Heart right ventricle (tissue), 16 donors: Measurements from ENCODE around the gene CCT6A. TPM values are rescaled to one million over a fixed set of nuclear protein-coding genes. Genes with fewer than 3 reads are reported as not detected.
"Not testable (repeated sequence)": the region's sequence is repeated elsewhere in the genome, so short reads cannot be mapped to it uniquely, and the experiment has no call there.

Source experiments
- ATAC-seq, 8 donors: fragments of 200-7000 bp; cut with Tn5 transposase; one replicate each; pipeline ENCODE4 v1.9.1; 2020; ENCODE audit warnings: mild to moderate bottlenecking in 8 of 8, moderate library complexity in 8 of 8, moderate number of reproducible peaks in 1 of 8
- DNase-seq, 2 donors: peaks; one replicate each; pipeline ENCODE4 v3.0.0-alpha.2; 2020
- H3K27ac ChIP-seq, 10 donors: fragments of 200-600 bp; sonication (generic) in 2 of 10; one replicate each; pipeline versions ENCODE4 v1.5.0 to v1.8.0; 2020 to 2022; ENCODE audit warnings: mild to moderate bottlenecking in 3 of 10
- H3K27me3 ChIP-seq, 7 donors: fragments of 200-600 bp; one replicate each; pipeline ENCODE4 v1.8.0; 2021 to 2022; ENCODE audit warnings: mild to moderate bottlenecking in 2 of 7
- H3K36me3 ChIP-seq, 9 donors: fragments of 200-600 bp; sonication (generic) in 1 of 9; one replicate each; pipeline versions ENCODE4 v1.5.0 to v1.8.0; 2020 to 2022; ENCODE audit warnings: mild to moderate bottlenecking in 2 of 9
- H3K4me1 ChIP-seq, 9 donors: fragments of 200-600 bp; sonication (generic) in 1 of 9; one replicate each; pipeline versions ENCODE4 v1.5.0 to v1.8.0; 2020 to 2022; ENCODE audit warnings: mild to moderate bottlenecking in 4 of 9
- H3K4me3 ChIP-seq, 10 donors: fragments of 200-600 bp; sonication (generic) in 2 of 10; one replicate each; pipeline versions ENCODE4 v1.5.0 to v1.8.0; 2020 to 2022; ENCODE audit warnings: mild to moderate bottlenecking in 7 of 10, moderate library complexity in 2 of 10
- H3K9me3 ChIP-seq, 11 donors: fragments of 200-600 bp in 10 of 11; sonication (generic) in 2 of 11; one replicate each; pipeline versions ENCODE4 v1.5.0 to v1.8.0; 2013 to 2022; ENCODE audit warnings: mild to moderate bottlenecking in 2 of 11, control low read depth in 1 of 11, moderate library complexity in 1 of 11
- CTCF ChIP-seq, 9 donors: fragments of 200-600 bp; sonication (generic) in 2 of 9; IDR thresholded peaks; one replicate each; pipeline versions ENCODE4 v1.5.0 to v1.8.0; 2021 to 2022; ENCODE audit warnings: antibody characterized with exemption in 9 of 9, mild to moderate bottlenecking in 5 of 9, moderate library complexity in 1 of 9
- WGBS, 2 donors: extraction: QIAGEN DNeasy Blood & Tissue Kit; methylation state at CpG; one replicate each; pipeline ENCODE4 v1.1.7; 2013; ENCODE audit warnings: inconsistent platforms in 1 of 2; 5-methylcytosine and 5-hydroxymethylcytosine counted together
- intact Hi-C, 10 donors: fragments of 100-400 bp; cut with DNase I; formaldehyde crosslinking; loops; one replicate each; pipeline versions ENCODE4 v1.11.1 to v1.14.2; 2022
- polyA plus RNA-seq, 2 donors: library from polyadenylated mRNA; stranded (reverse); fragments of 200-250 nt; gene quantifications; one replicate each; pipeline ENCODE4 v1.2.3, GENCODE V29; 2013
- total RNA-seq, 10 donors: library from RNA; stranded (reverse); fragmentation: NEBNext Ultra II Directional in 3 of 10; extraction: Animal tissue kit (Norgen Biotek cat#: 25700) in 3 of 10; gene quantifications; one replicate each; pipeline versions ENCODE4 v1.2.1 to v1.2.4, GENCODE V29; 2021 to 2023
- donor health status: Arrhythmogenic right ventricular cardiomyopathy.
- donor health status: ischemic (EF 13 %, LVEDD 7.1; RV severe dilation, severe dysfunction).
- donor health status: healthy with polysubstance abuse.
- donor health status: DM: no; HTN: yes; CAD: no.
- donor health status: DM: no; HTN: no; CAD: no.
- donor health status: ischemic (EF 25% LVEDD 6.9; RV normal size, moderate dysfunction).
- donor health status: ischemic (EF 25% LVEDD 5.7; RV mildly dilated, moderate dysfunction).
- donor health status: healthy.
- donor health status: DM: yes; HTN: yes; CAD: no.
- donor health status: Ischemic cardiomyopathy.
- donor health status: ischemic (EF 35%, LVEDD 5.7; RV mildly dilated, moderate dysfunction).
- donor health status: nonischemic (EF 11% LVEDD 7.7; RV severe dilation, severe dysfunction).
- donor health status: DM: yes; HTN: yes; CAD: no.
- donor health status: PGD.
- donor health status: ischemic (EF 29% LVEDD 5.4; RV normal size, mild dysfunction).
- donor health status: nonischemic (EF 23%, LVEDD 6.1; RV moderate dilation, normal function).

Gene CCT6A
- total and polyA plus RNA-seq, 12 donors, result 53.5 to 155 (median 69.9) TPM

DNA sequence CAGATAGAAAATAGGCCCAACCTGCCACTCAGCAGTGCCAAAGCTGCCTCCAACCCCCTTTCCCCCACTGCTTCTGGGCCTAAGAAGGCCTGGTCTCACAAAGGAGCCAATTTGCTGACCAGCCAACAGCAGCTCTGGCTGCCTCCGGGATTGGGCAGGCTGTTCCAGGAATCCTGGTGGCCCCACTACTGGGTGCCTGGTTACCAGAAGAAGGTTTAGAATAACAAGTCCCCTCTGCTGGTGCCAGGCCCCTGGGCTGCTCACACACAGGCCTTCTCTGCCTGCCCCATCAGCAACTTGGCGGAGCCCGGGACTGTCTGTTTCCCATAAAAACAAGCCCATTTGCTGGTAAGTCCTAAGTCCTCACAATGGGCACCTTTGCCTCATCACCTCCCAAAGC, 40.0 kb downstream of the CCT6A start:
- intact Hi-C loops, result loop anchor here in 1 of 10 donors (1.0 kb wide), 1 partner anchor 12 kb away; no protein-coding TSS in a partner anchor
- TF ChIP-seq CTCF (IDR thresholded peaks at IDR 0.05), result no peak
- 51 to 63% methylated on average over 3 of the region's 3 CpGs for WGBS, 2 donors
- H3K27me3 ChIP-seq, result no peaks in the 10 kb centered on the region
- H3K27ac ChIP-seq, result peak overlapping the region; percentile 74 to 92 (median 84)
- H3K36me3 ChIP-seq, result peaks cover 0 to 30% (median 12%) of the 10 kb centered on the region in 9 donors
- H3K4me1 ChIP-seq, result peaks cover 3 to 33% (median 25%) of the 10 kb centered on the region in 9 donors
- H3K9me3 ChIP-seq, result no peaks in the 10 kb centered on the region
- H3K4me3 ChIP-seq, result peak overlapping the region in 8 of 10 donors; percentile 25 to 49 (median 42)
- ATAC-seq (peak; percentile 78 to 95 (median 90)), DNase-seq (peak; percentile 70 to 78)

GRCh38 chr7:56092388-56092787, 40.8 kb downstream of the CCT6A start:
- Histone ChIP-seq H3K36me3 (peaks cover 0 to 22% (median 8%) of the 10 kb centered on the region in 9 donors), H3K27ac (peak overlapping the region; percentile 74 to 92 (median 84)), H3K4me3 (peak overlapping the region in 9 of 10 donors; percentile 25 to 49 (median 42)), H3K4me1 (peaks cover 3 to 35% (median 25%) of the 10 kb centered on the region in 9 donors)
- intact Hi-C loops, DNase-seq, H3K9me3 ChIP-seq, H3K27me3 ChIP-seq: not testable (repeated sequence)
- 22 to 24% methylated on average over 6 of the region's 6 CpGs for WGBS, 2 donors
- peak; percentile 3 to 47 (median 22) for ATAC-seq

- DNase-seq (peak; percentile 89), ATAC-seq (peak; percentile 88 to 94 (median 91))
- H3K36me3 ChIP-seq, result peaks cover 0 to 17% (median 7%) of the 10 kb centered on the region in 9 donors
- 26 to 32% methylated on average over 19 of the region's 19 CpGs for WGBS, 2 donors
- intact Hi-C loops, result no loop called here
- no peaks in the 10 kb centered on the region for H3K27me3 ChIP-seq
- TF ChIP-seq CTCF (IDR thresholded peaks at IDR 0.05), result peak; percentile 60 to 86 (median 69)
- H3K27ac ChIP-seq, result peak within 1 kb of the TSS; percentile 74 to 92 (median 84)
- H3K4me3 ChIP-seq, result peak within 1 kb of the TSS in 9 of 10 donors; percentile 25 to 49 (median 42)
- H3K4me1 ChIP-seq, result peaks cover 3 to 41% (median 25%) of the 10 kb centered on the region in 9 donors
- no peaks in the 10 kb centered on the region for H3K9me3 ChIP-seq
Measured at GRCh38 chr7:56092789-56093531, 41.4 kb downstream of the CCT6A start, which contains the start of gene PHKG1. PHKG1 (minus strand) TSS chr7:56092952; CDS start chr7:56088941, 4,011 bp downstream.

DNA sequence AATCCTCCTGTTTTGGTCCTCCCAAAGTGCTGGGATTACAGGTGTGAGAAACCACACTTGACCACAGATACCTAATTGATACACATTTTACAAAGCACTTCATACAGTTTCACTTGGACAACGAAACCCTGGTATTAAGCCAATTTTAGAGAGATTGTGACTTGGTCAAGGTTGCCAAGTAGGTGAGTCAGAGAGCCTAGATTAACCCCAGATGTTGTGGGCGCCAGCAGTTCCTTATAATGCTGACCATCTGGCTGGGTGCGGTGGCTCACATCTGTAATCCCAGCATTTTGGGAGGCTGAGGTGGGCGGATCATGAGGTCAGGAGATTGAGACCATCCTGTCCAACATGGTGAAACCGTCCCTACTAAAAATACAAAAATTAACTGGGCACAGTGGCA, 46.1 kb downstream of the CCT6A start:
- 53 to 56% methylated on average over 5 of the region's 5 CpGs for WGBS, 2 donors
- ATAC-seq (peak in 7 of 8 donors; percentile 10 to 73 (median 44)), DNase-seq (peak in 1 of 2 donors; percentile 29)
- no peak overlapping the region for H3K4me3 ChIP-seq
- H3K27me3 ChIP-seq, result no peaks in the 10 kb centered on the region
- no peak for TF ChIP-seq CTCF (IDR thresholded peaks at IDR 0.05)
- peaks cover 0 to 46% (median 35%) of the 10 kb centered on the region in 9 donors for H3K36me3 ChIP-seq
- intact Hi-C loops, result no loop called here
- H3K4me1 ChIP-seq, result peaks cover 3 to 22% (median 12%) of the 10 kb centered on the region in 9 donors
- H3K9me3 ChIP-seq, result no peaks in the 10 kb centered on the region
- peak overlapping the region in 1 of 10 donors; percentile 9 for H3K27ac ChIP-seq

- DNase-seq, H3K4me3 ChIP-seq, ATAC-seq, H3K9me3 ChIP-seq, intact Hi-C loops, H3K27me3 ChIP-seq: not testable (repeated sequence)
- WGBS, 2 donors, result 92 to 93% methylated on average over 8 of the region's 8 CpGs
- Histone ChIP-seq H3K27ac (peak overlapping the region in 1 of 10 donors; percentile 9), H3K36me3 (peaks cover 0 to 53% (median 42%) of the 10 kb centered on the region in 9 donors), H3K4me1 (peaks cover 0 to 15% (median 9%) of the 10 kb centered on the region in 9 donors)
Measured at GRCh38 chr7:56098187-56099008, 46.8 kb downstream of the CCT6A start.
